ENCODE data around the gene TMPRSS4. TPM values are rescaled to one million over a fixed set of nuclear protein-coding genes. Genes with fewer than 3 reads are reported as not detected.

The TMPRSS4 gene
- total RNA-seq, 3 donors from 2014 or later, result 0.98 TPM; not detected in 2

GRCh38 chr11:118084656-118085055 is 7.8 kb downstream of the TMPRSS4 start:
- Histone ChIP-seq H3K27me3 (no peaks in the 10 kb centered on the region), H3K9me3 (peaks cover 2 to 5% of the 10 kb centered on the region in 2 donors), H3K27ac (no peak overlapping the region), H3K4me3 (no peak overlapping the region), H3K4me1 (no peaks in the 10 kb centered on the region), H3K36me3 (no peaks in the 10 kb centered on the region)
- DNase-seq (ENCODE audit: low spot score in 2 of 2), result no peak
- TF ChIP-seq CTCF (IDR thresholded peaks at IDR 0.05) (no peak), POLR2AphosphoS5 (IDR thresholded peaks at IDR 0.05) (no peak), POLR2A (IDR thresholded peaks at IDR 0.05) (no peak)
- intact Hi-C loops (cut with DNase I; ENCODE audit: low total_unique reads), result no loop called here

- TF ChIP-seq POLR2AphosphoS5 (IDR thresholded peaks at IDR 0.05) (no peak), POLR2A (IDR thresholded peaks at IDR 0.05) (no peak), CTCF (IDR thresholded peaks at IDR 0.05) (no peak)
- intact Hi-C loops (cut with DNase I; ENCODE audit: low total_unique reads), result no loop called here
- peaks cover 2 to 5% of the 10 kb centered on the region in 2 donors for H3K9me3 ChIP-seq
- H3K27ac ChIP-seq, result peak within 1 kb of the TSS; percentile 41 to 43
- no peaks in the 10 kb centered on the region for H3K36me3 ChIP-seq
- no peaks in the 10 kb centered on the region for H3K4me1 ChIP-seq
- no peaks in the 10 kb centered on the region for H3K27me3 ChIP-seq
- peak in 1 of 2 donors; percentile 71 for DNase-seq (ENCODE audit: low spot score in 2 of 2)
- H3K4me3 ChIP-seq, result no peak within 1 kb of the TSS
These were observed 10.3 kb downstream of the TMPRSS4 start, which contains the start of gene SMIM35 for GRCh38 chr11:118086913-118087768. TSS of gene SMIM35 (minus strand) at chr11:118086963. CDS start at chr11:118086757, 206 bp downstream.

GRCh38 chr11:118087931-118088330 is 11.1 kb downstream of the TMPRSS4 start:
- intact Hi-C loops (cut with DNase I; ENCODE audit: low total_unique reads), result no loop called here
- Histone ChIP-seq H3K36me3 (no peaks in the 10 kb centered on the region), H3K4me1 (no peaks in the 10 kb centered on the region), H3K4me3 (no peak overlapping the region), H3K27me3 (no peaks in the 10 kb centered on the region), H3K9me3 (peaks cover 2 to 5% of the 10 kb centered on the region in 2 donors), H3K27ac (no peak overlapping the region)
- TF ChIP-seq CTCF (IDR thresholded peaks at IDR 0.05) (no peak), POLR2AphosphoS5 (IDR thresholded peaks at IDR 0.05) (no peak), POLR2A (IDR thresholded peaks at IDR 0.05) (no peak)
- DNase-seq (ENCODE audit: low spot score in 2 of 2), result no peak

- Histone ChIP-seq H3K4me3 (no peak overlapping the region), H3K9me3 (peaks cover 2 to 5% of the 10 kb centered on the region in 2 donors), H3K27ac (no peak overlapping the region), H3K27me3 (no peaks in the 10 kb centered on the region), H3K4me1 (no peaks in the 10 kb centered on the region), H3K36me3 (no peaks in the 10 kb centered on the region)
- no peak for DNase-seq (ENCODE audit: low spot score in 2 of 2)
- intact Hi-C loops (cut with DNase I; ENCODE audit: low total_unique reads), result no loop called here
- TF ChIP-seq POLR2A (IDR thresholded peaks at IDR 0.05) (no peak), CTCF (IDR thresholded peaks at IDR 0.05) (no peak), POLR2AphosphoS5 (IDR thresholded peaks at IDR 0.05) (no peak)
These were observed 11.7 kb downstream of the TMPRSS4 start for GRCh38 chr11:118088531-118088930.

GRCh38 chr11:118090545-118091162 is 13.8 kb downstream of the TMPRSS4 start:
- no peak for DNase-seq (ENCODE audit: low spot score in 2 of 2)
- H3K9me3 ChIP-seq, result peaks cover 2 to 5% of the 10 kb centered on the region in 2 donors
- no peaks in the 10 kb centered on the region for H3K27me3 ChIP-seq
- H3K36me3 ChIP-seq, result no peaks in the 10 kb centered on the region
- intact Hi-C loops (cut with DNase I; ENCODE audit: low total_unique reads), result no loop called here
- H3K27ac ChIP-seq, result no peak overlapping the region
- H3K4me1 ChIP-seq, result no peaks in the 10 kb centered on the region
- no peak overlapping the region for H3K4me3 ChIP-seq
- TF ChIP-seq POLR2AphosphoS5 (IDR thresholded peaks at IDR 0.05), result no peak
- no peak for TF ChIP-seq POLR2A (IDR thresholded peaks at IDR 0.05)
- no peak for TF ChIP-seq CTCF (IDR thresholded peaks at IDR 0.05)

Data from breast epithelium (tissue), 4 donors.